Left ventricle myocardium inferior (tissue), 1 donor: Measurements from ENCODE around the gene AFAP1. TPM values are rescaled to one million over a fixed set of nuclear protein-coding genes. Genes with fewer than 3 reads are reported as not detected.
A peak's percentile ranks its signal among the peaks of the same experiment; 100 is the strongest.

Experiments used
- DNase-seq: peaks from one replicate; pipeline ENCODE4 v3.0.0-alpha.2; 2020
- H3K27ac ChIP-seq: fragments of 200-600 bp; replicated peaks from 2 replicates; pipeline ENCODE4 v1.8.0; 2021
- H3K27me3 ChIP-seq: fragments of 200-600 bp; 2 replicates; pipeline ENCODE4 v1.8.0; 2021; ENCODE audit warnings: low read depth
- H3K36me3 ChIP-seq: fragments of 200-600 bp; 2 replicates; pipeline ENCODE4 v1.8.0; 2021
- H3K4me1 ChIP-seq: fragments of 200-600 bp; 2 replicates; pipeline ENCODE4 v1.8.0; 2021
- H3K4me3 ChIP-seq: fragments of 200-600 bp; 2 replicates; pipeline ENCODE4 v1.8.0; 2021; ENCODE audit warnings: mild to moderate bottlenecking, moderate library complexity
- H3K9me3 ChIP-seq: fragments of 200-600 bp; replicated peaks from 2 replicates; pipeline ENCODE4 v1.8.0; 2021
- CTCF ChIP-seq: fragments of 200-600 bp; IDR thresholded peaks from 2 replicates; pipeline ENCODE4 v1.8.0; 2021; ENCODE audit warnings: antibody characterized with exemption, mild to moderate bottlenecking, borderline replicate concordance
- intact Hi-C: fragments of 100-400 bp; cut with micrococcal nuclease; formaldehyde crosslinking; loops from one replicate; pipeline ENCODE4 v1.11.0; 2022
- total RNA-seq: library from RNA; stranded (reverse); fragmentation: NEBNext Ultra II Directional; extraction: Animal tissue kit (Norgen Biotek cat#: 25700); gene quantifications from one replicate; pipeline ENCODE4 v1.2.1, GENCODE V29; 2021
- donor health status: DM: no; HTN: yes; CAD: no; lungs with severe emphysema.

Gene AFAP1
- total RNA-seq, 1 donor from 2014 or later, result 6.8 TPM

- no peaks in the 10 kb centered on the region for H3K9me3 ChIP-seq
- DNase-seq, result no peak
- H3K4me3 ChIP-seq, result no peak overlapping the region
- intact Hi-C loops, result no loop called here
- no peak overlapping the region for H3K27ac ChIP-seq
- TF ChIP-seq CTCF, result no peak
- H3K27me3 ChIP-seq, result no peaks in the 10 kb centered on the region
- H3K36me3 ChIP-seq, result no peaks in the 10 kb centered on the region
- peaks cover 46% of the 10 kb centered on the region for H3K4me1 ChIP-seq
Measured at GRCh38 chr4:7878323-7878722, 61.3 kb downstream of the AFAP1 start.

- Histone ChIP-seq H3K4me1 (peaks cover 50% of the 10 kb centered on the region), H3K4me3 (no peak overlapping the region), H3K27me3 (no peaks in the 10 kb centered on the region), H3K9me3 (no peaks in the 10 kb centered on the region), H3K36me3 (no peaks in the 10 kb centered on the region), H3K27ac (no peak overlapping the region)
- no peak for TF ChIP-seq CTCF
- intact Hi-C loops, result no loop called here
- no peak for DNase-seq
Measured at GRCh38 chr4:7877176-7877575, 62.5 kb downstream of the AFAP1 start.

GRCh38 chr4:7876201-7876875, 63.3 kb downstream of the AFAP1 start:
- Histone ChIP-seq H3K27ac (peak overlapping the region; percentile 23), H3K4me3 (no peak overlapping the region), H3K27me3 (no peaks in the 10 kb centered on the region), H3K9me3 (no peaks in the 10 kb centered on the region), H3K4me1 (peaks cover 59% of the 10 kb centered on the region), H3K36me3 (no peaks in the 10 kb centered on the region)
- no peak for DNase-seq
- TF ChIP-seq CTCF, result peak; percentile 39
- intact Hi-C loops, result no loop called here

- Histone ChIP-seq H3K36me3 (no peaks in the 10 kb centered on the region), H3K4me1 (peaks cover 59% of the 10 kb centered on the region), H3K9me3 (no peaks in the 10 kb centered on the region), H3K4me3 (no peak overlapping the region), H3K27me3 (no peaks in the 10 kb centered on the region), H3K27ac (no peak overlapping the region)
- TF ChIP-seq CTCF, result no peak
- intact Hi-C loops, result no loop called here
- no peak for DNase-seq
Measured at GRCh38 chr4:7874838-7875237, 64.8 kb downstream of the AFAP1 start.

- no peak overlapping the region for H3K27ac ChIP-seq
Measured at GRCh38 chr4:7873881-7874280, 65.8 kb downstream of the AFAP1 start.

More at GRCh38 chr4:7873881-7874280, 65.8 kb downstream of the AFAP1 start:
- Histone ChIP-seq H3K36me3 (no peaks in the 10 kb centered on the region), H3K27me3 (no peaks in the 10 kb centered on the region), H3K4me3 (no peak overlapping the region), H3K4me1 (peaks cover 51% of the 10 kb centered on the region), H3K9me3 (no peaks in the 10 kb centered on the region)
- intact Hi-C loops, result no loop called here
- TF ChIP-seq CTCF, result no peak
- DNase-seq, result no peak
